ENCODE results near the gene SPTBN1. TPM values are rescaled to one million over a fixed set of nuclear protein-coding genes. Genes with fewer than 3 reads are reported as not detected.
A peak's percentile ranks its signal among the peaks of the same experiment; 100 is the strongest.

SPTBN1 gene
- total RNA-seq, 1 experiment from 2014 or later, result 204 TPM

DNA sequence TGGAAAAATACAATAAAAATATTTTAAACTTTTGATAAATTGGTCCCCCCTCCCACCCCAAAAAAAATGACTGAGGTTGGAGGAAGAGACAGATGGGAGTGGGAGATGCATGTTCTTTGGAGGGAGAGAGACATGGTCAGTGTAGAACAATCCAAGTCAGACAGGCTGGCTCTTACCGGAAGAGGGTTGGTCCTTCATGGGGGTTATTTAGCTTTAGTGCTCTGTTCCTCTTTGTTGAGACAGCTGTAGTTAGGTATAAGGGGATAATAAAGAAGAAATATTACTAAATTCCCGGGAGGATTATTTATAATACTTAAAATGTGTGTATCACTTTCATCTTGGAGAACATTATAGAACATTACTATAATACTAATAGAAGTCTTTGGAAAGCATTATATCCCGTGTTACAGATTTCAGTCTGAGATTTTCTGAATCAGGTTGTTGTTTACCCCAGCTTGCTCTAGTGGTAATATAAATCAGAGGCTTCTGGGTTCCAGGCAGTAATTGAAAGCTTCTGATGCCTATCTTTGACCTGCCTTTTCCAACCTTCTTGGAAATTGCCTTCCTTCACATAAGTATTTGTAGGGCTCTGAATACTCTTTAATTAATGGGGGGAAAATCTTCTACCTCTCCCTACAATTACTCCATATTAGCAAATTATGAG is 87.7 kb downstream of the SPTBN1 start (continued):
- TF ChIP-seq ZNF416 (CRISPR knock-in tag; IDR thresholded peaks at IDR 0.05) (no peak), CBFB (CRISPR knock-in tag; IDR thresholded peaks at IDR 0.05; ENCODE audit: low read depth) (no peak), NFYB (CRISPR knock-in tag; conservative IDR thresholded peaks at IDR 0.05; ENCODE audit: low read depth) (no peak), ETV6 (CRISPR knock-in tag; IDR thresholded peaks at IDR 0.05) (no peak), IRF2 (CRISPR knock-in tag; IDR thresholded peaks at IDR 0.05; ENCODE audit: borderline replicate concordance, low read depth) (no peak), SMAD3 (CRISPR knock-in tag; IDR thresholded peaks at IDR 0.05; ENCODE audit: borderline replicate concordance) (no peak)
- TF ChIP-seq, protein P1, sequence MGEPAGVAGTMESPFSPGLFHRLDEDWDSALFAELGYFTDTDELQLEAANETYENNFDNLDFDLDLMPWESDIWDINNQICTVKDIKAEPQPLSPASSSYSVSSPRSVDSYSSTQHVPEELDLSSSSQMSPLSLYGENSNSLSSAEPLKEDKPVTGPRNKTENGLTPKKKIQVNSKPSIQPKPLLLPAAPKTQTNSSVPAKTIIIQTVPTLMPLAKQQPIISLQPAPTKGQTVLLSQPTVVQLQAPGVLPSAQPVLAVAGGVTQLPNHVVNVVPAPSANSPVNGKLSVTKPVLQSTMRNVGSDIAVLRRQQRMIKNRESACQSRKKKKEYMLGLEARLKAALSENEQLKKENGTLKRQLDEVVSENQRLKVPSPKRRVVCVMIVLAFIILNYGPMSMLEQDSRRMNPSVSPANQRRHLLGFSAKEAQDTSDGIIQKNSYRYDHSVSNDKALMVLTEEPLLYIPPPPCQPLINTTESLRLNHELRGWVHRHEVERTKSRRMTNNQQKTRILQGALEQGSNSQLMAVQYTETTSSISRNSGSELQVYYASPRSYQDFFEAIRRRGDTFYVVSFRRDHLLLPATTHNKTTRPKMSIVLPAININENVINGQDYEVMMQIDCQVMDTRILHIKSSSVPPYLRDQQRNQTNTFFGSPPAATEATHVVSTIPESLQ (CRISPR knock-in tag; IDR thresholded peaks at IDR 0.05), result no peak

DNA sequence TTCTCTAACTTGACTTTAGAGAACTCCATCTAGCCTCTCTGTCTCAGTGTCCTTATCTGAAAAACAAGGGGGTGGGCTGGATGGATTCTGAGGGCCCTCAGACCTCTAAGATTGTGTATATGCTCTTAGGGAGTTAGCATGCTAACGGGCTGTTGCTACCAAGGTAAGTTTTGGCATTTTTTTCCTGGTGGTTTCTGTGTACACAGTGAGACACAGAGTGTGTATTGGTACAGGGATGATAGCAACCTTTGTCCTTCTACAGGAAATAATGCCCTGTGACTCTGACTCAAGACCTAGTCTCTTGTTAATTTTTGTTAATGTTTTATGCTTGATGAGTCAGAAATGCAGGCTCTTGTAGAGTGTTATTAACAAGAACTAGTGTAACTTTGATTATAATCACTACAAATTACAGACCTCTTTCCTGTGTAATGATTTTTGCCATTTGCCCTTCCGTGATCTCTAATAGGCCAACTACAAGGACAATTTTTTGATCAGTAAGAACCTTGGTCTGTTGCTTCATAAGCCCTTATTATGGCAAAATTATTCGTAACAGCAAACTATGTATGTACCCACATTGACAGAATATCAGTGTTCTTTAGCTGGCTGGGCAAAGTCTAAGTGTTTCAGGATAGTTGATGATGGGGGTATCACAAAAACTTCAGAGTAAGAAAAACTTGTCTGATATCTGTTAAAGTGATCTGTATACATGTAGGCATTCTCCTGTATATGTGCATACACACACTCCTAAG is 89.7 kb downstream of the SPTBN1 start:
- Mint-ChIP-seq H3K4me3 (no peak overlapping the region), H3K9me3 (no peaks in the 10 kb centered on the region; the same call in 1 of the 2 replicates), H3K36me3 (no peaks in the 10 kb centered on the region), H3K4me1 (peaks cover 14% of the 10 kb centered on the region), H3K27me3 (ENCODE audit: low read depth) (no peaks in the 10 kb centered on the region), H3K27ac (no peak overlapping the region)
- DNase-seq (ENCODE audit: low spot score) (no peak), ATAC-seq (no peak)
- ChIA-PET CTCF (no interaction called here), POLR2A (no interaction called here)
- TF ChIP-seq JUN (CRISPR knock-in tag; IDR thresholded peaks at IDR 0.05), result no peak
- TF ChIP-seq GABPB1 (CRISPR knock-in tag; IDR thresholded peaks at IDR 0.05), result peak; percentile 64; the same call in 1 of the 2 replicates
- TF ChIP-seq, protein P2, sequence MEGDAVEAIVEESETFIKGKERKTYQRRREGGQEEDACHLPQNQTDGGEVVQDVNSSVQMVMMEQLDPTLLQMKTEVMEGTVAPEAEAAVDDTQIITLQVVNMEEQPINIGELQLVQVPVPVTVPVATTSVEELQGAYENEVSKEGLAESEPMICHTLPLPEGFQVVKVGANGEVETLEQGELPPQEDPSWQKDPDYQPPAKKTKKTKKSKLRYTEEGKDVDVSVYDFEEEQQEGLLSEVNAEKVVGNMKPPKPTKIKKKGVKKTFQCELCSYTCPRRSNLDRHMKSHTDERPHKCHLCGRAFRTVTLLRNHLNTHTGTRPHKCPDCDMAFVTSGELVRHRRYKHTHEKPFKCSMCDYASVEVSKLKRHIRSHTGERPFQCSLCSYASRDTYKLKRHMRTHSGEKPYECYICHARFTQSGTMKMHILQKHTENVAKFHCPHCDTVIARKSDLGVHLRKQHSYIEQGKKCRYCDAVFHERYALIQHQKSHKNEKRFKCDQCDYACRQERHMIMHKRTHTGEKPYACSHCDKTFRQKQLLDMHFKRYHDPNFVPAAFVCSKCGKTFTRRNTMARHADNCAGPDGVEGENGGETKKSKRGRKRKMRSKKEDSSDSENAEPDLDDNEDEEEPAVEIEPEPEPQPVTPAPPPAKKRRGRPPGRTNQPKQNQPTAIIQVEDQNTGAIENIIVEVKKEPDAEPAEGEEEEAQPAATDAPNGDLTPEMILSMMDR (IDR thresholded peaks at IDR 0.05), result no peak

DNA sequence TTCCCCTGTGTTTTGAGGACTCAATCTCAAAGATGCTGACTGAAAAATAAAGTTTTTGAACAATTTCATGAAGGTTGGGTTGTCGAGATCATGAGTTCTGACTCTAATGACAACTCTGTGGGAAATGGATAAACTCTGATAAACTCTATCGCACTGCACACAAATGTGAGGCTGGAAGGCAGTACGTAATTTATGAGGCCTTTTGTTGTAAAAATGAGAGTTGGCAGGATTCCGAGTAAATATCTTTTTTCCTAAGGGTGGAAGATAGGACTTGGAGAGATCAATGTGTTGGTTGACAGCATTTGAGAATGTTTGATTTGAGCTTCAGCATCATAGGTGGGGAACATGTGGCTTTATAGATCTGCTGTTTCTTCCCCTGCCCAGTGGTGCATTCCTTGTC is 90.4 kb downstream of the SPTBN1 start:
- Mint-ChIP-seq H3K9me3 (no peaks in the 10 kb centered on the region; the same call in 1 of the 2 replicates), H3K27ac (no peak overlapping the region), H3K4me3 (no peak overlapping the region), H3K4me1 (peaks cover 21% of the 10 kb centered on the region), H3K27me3 (ENCODE audit: low read depth) (no peaks in the 10 kb centered on the region), H3K36me3 (no peaks in the 10 kb centered on the region)
- no peak for DNase-seq (ENCODE audit: low spot score)
- no peak for ATAC-seq
- ChIA-PET POLR2A (no interaction called here), CTCF (no interaction called here)
- TF ChIP-seq ZNF416 (CRISPR knock-in tag; IDR thresholded peaks at IDR 0.05), result no peak
- TF ChIP-seq, protein P3, sequence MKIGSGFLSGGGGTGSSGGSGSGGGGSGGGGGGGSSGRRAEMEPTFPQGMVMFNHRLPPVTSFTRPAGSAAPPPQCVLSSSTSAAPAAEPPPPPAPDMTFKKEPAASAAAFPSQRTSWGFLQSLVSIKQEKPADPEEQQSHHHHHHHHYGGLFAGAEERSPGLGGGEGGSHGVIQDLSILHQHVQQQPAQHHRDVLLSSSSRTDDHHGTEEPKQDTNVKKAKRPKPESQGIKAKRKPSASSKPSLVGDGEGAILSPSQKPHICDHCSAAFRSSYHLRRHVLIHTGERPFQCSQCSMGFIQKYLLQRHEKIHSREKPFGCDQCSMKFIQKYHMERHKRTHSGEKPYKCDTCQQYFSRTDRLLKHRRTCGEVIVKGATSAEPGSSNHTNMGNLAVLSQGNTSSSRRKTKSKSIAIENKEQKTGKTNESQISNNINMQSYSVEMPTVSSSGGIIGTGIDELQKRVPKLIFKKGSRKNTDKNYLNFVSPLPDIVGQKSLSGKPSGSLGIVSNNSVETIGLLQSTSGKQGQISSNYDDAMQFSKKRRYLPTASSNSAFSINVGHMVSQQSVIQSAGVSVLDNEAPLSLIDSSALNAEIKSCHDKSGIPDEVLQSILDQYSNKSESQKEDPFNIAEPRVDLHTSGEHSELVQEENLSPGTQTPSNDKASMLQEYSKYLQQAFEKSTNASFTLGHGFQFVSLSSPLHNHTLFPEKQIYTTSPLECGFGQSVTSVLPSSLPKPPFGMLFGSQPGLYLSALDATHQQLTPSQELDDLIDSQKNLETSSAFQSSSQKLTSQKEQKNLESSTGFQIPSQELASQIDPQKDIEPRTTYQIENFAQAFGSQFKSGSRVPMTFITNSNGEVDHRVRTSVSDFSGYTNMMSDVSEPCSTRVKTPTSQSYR (CRISPR knock-in tag; IDR thresholded peaks at IDR 0.05), result no peak
- TF ChIP-seq, protein P4, sequence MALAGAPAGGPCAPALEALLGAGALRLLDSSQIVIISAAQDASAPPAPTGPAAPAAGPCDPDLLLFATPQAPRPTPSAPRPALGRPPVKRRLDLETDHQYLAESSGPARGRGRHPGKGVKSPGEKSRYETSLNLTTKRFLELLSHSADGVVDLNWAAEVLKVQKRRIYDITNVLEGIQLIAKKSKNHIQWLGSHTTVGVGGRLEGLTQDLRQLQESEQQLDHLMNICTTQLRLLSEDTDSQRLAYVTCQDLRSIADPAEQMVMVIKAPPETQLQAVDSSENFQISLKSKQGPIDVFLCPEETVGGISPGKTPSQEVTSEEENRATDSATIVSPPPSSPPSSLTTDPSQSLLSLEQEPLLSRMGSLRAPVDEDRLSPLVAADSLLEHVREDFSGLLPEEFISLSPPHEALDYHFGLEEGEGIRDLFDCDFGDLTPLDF (CRISPR knock-in tag; IDR thresholded peaks at IDR 0.05), result no peak
- TF ChIP-seq, protein P5, sequence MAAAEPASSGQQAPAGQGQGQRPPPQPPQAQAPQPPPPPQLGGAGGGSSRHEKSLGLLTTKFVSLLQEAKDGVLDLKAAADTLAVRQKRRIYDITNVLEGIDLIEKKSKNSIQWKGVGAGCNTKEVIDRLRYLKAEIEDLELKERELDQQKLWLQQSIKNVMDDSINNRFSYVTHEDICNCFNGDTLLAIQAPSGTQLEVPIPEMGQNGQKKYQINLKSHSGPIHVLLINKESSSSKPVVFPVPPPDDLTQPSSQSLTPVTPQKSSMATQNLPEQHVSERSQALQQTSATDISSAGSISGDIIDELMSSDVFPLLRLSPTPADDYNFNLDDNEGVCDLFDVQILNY (CRISPR knock-in tag; IDR thresholded peaks at IDR 0.05), result no peak
- TF ChIP-seq GTF2I (CRISPR knock-in tag; conservative IDR thresholded peaks at IDR 0.05), result no peak
- TF ChIP-seq, protein P6, sequence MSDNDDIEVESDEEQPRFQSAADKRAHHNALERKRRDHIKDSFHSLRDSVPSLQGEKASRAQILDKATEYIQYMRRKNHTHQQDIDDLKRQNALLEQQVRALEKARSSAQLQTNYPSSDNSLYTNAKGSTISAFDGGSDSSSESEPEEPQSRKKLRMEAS (CRISPR knock-in tag; IDR thresholded peaks at IDR 0.05), result no peak
- TF ChIP-seq, protein P2 (IDR thresholded peaks at IDR 0.05), result no peak
- no peak for TF ChIP-seq NR1H2 (CRISPR knock-in tag; IDR thresholded peaks at IDR 0.05)
- TF ChIP-seq FOXJ3 (CRISPR knock-in tag; IDR thresholded peaks at IDR 0.05; ENCODE audit: borderline replicate concordance), result no peak
- no peak for TF ChIP-seq ELF4 (CRISPR knock-in tag; IDR thresholded peaks at IDR 0.05; ENCODE audit: low read depth)
- TF ChIP-seq TP53 (CRISPR knock-in tag; IDR thresholded peaks at IDR 0.05), result no peak

Measured in WTC11 (cell line).